GM12878 (cell line): ENCODE data around the gene TRIB2. TPM values are rescaled to one million over a fixed set of nuclear protein-coding genes. Genes with fewer than 3 reads are reported as not detected.

ENCODE experiments used
- ATAC-seq: fragments of 200-7000 bp; cut with Tn5 transposase; 3 replicates; pipeline ENCODE4 v1.9.1; 2020; ENCODE audit warnings: mild to moderate bottlenecking, moderate library complexity
- BruUV-seq: library from RNA; stranded (reverse); fragments of 400-500 nt; replicated peaks from 2 replicates; lab custom pipeline; 2021; lab: Mats Ljungman, UMichigan
- CTCF ChIA-PET: fragments of 300-600 bp; sonication (Branson Sonifier 250); formaldehyde crosslinking; extraction: SDS; loops from one replicate; lab custom pipeline; 2021; ENCODE audit warnings: inconsistent platforms; lab: Yijun Ruan, JAX
- POLR2A ChIA-PET: fragments of 350-600 bp; formaldehyde crosslinking; extraction: SDS; loops from one replicate; lab custom pipeline; 2021; ENCODE audit warnings: inconsistent platforms; lab: Charles Lee
- RAD21 ChIA-PET: fragments of 300-600 bp; sonication (Branson Sonifier 250); formaldehyde crosslinking; loops from one replicate; lab custom pipeline; 2023; ENCODE audit warnings: antibody characterized with exemption; ENCODE audit not compliant: unreplicated experiment; lab: Charles Lee
- SMC1A ChIA-PET: fragments of 300-600 bp; sonication (Branson Sonifier 250); formaldehyde crosslinking; loops from one replicate; lab custom pipeline; 2023; ENCODE audit not compliant: unreplicated experiment, uncharacterized antibody; lab: Charles Lee
- DNase-seq: peaks from one replicate; pipeline ENCODE4 v3.0.0-alpha.2; 2011; ENCODE audit warnings: low read depth, low spot score
- FAIRE-seq: peaks from 3 replicates; lab custom pipeline; 2011; peaks lifted over from hg19 to GRCh38; lab: Jason Lieb, UNC
- H2AFZ ChIP-seq: 2 replicates; pipeline ENCODE4 v1.6.0; 2011; ENCODE audit warnings: low read depth, low read length, control low read depth; ENCODE audit not compliant: control insufficient read depth
- H3K27ac ChIP-seq: 2 replicates; pipeline ENCODE4 v1.5.1; 2011; ENCODE audit warnings: control low read depth; ENCODE audit not compliant: control insufficient read depth, insufficient read depth
- H3K27me3 ChIP-seq, 2 experiments: replicated peaks in 1 of 2; 2 replicates each; pipeline versions ENCODE4 v1.6.0 to v1.6.1; 2011; ENCODE audit warnings: low read length in 1 of 2; ENCODE audit not compliant: control insufficient read depth in 2 of 2, insufficient read depth in 2 of 2
- H3K36me3 ChIP-seq, 2 experiments: 2 replicates each; pipeline ENCODE4 v1.5.1; 2011; ENCODE audit warnings: low read length in 1 of 2; ENCODE audit not compliant: control insufficient read depth in 2 of 2, insufficient read depth in 2 of 2
- H3K4me1 ChIP-seq: 2 replicates; pipeline ENCODE4 v1.6.1; 2011; ENCODE audit warnings: mild to moderate bottlenecking, low read length, moderate library complexity, mixed read lengths; ENCODE audit not compliant: control insufficient read depth, insufficient read depth
- H3K4me2 ChIP-seq: 2 replicates; pipeline ENCODE4 v1.6.0; 2011; ENCODE audit warnings: control low read depth; ENCODE audit not compliant: control insufficient read depth, insufficient read depth
- H3K4me3 ChIP-seq: fragments of 200-600 bp; sonication (generic); 2 replicates; pipeline ENCODE4 v1.5.1; 2016
- H3K79me2 ChIP-seq: 2 replicates; pipeline ENCODE4 v1.6.0; 2011; ENCODE audit warnings: low read length; ENCODE audit not compliant: control insufficient read depth, insufficient read depth
- H3K9ac ChIP-seq: 2 replicates; pipeline ENCODE4 v1.8.0; 2011; ENCODE audit warnings: low read length, control low read depth, mixed read lengths; ENCODE audit not compliant: control insufficient read depth, insufficient read depth
- H3K9me3 ChIP-seq: replicated peaks from 3 replicates; pipeline ENCODE4 v1.5.1; 2011; ENCODE audit warnings: mild to moderate bottlenecking, low read length; ENCODE audit not compliant: control insufficient read depth, insufficient read depth
- H4K20me1 ChIP-seq: 2 replicates; pipeline ENCODE4 v1.6.0; 2011; ENCODE audit not compliant: control insufficient read depth, insufficient read depth
- IRF5 ChIP-seq: fragments of 450-650 bp; IDR thresholded peaks from 2 replicates; pipeline ENCODE4 v1.6.1; 2017; ENCODE audit warnings: borderline replicate concordance
- JUNB ChIP-seq: IDR thresholded peaks from 2 replicates; pipeline ENCODE4 v1.6.1; 2016; ENCODE audit warnings: antibody characterized with exemption, mild to moderate bottlenecking
- LARP7 ChIP-seq: fragments of 450-650 bp; IDR thresholded peaks from 2 replicates; pipeline ENCODE4 v1.6.1; 2017; ENCODE audit warnings: mild to moderate bottlenecking
- MEF2B ChIP-seq: fragments of 450-650 bp; IDR thresholded peaks from 2 replicates; pipeline ENCODE4 v1.6.1; 2018; ENCODE audit warnings: mild to moderate bottlenecking, moderate library complexity; ENCODE audit not compliant: partially characterized antibody, poor library complexity, severe bottlenecking
- MTA2 ChIP-seq: fragments of 450-650 bp; IDR thresholded peaks from 2 replicates; pipeline ENCODE4 v1.6.1; 2016; ENCODE audit warnings: low read depth, mild to moderate bottlenecking, moderate library complexity
- NFXL1 ChIP-seq: fragments of 450-650 bp; IDR thresholded peaks from 2 replicates; pipeline ENCODE4 v1.6.1; 2017; ENCODE audit warnings: antibody characterized with exemption, mild to moderate bottlenecking, borderline replicate concordance
- RFX5 ChIP-seq: IDR thresholded peaks from 2 replicates; pipeline ENCODE4 v1.6.1; 2011; ENCODE audit warnings: low read depth, low read length, improper control_type of control experiment
- RUNX3 ChIP-seq: IDR thresholded peaks from 2 replicates; pipeline ENCODE4 v1.6.1; 2012; ENCODE audit warnings: low read length, inconsistent platforms
- SKIL ChIP-seq: fragments of 450-650 bp; IDR thresholded peaks from 2 replicates; pipeline ENCODE4 v1.6.1; 2017; ENCODE audit warnings: mild to moderate bottlenecking, low read depth, inconsistent platforms; ENCODE audit not compliant: poor library complexity, severe bottlenecking
- SUZ12 ChIP-seq: fragments of 200-600 bp; sonication (generic); IDR thresholded peaks from one replicate; pipeline ENCODE4 v1.6.1; 2018; ENCODE audit warnings: antibody characterized with exemption, mild to moderate bottlenecking; ENCODE audit not compliant: unreplicated experiment
- ZNF622 ChIP-seq: fragments of 450-650 bp; IDR thresholded peaks from 2 replicates; pipeline ENCODE4 v1.6.1; 2017; ENCODE audit warnings: mild to moderate bottlenecking, inconsistent platforms
- ZZZ3 ChIP-seq: IDR thresholded peaks from 2 replicates; pipeline ENCODE4 v1.6.1; 2011; ENCODE audit warnings: low read depth; ENCODE audit not compliant: control insufficient read depth, insufficient read length
- WGBS: methylation state at CpG from one replicate; pipeline ENCODE4 v1.1.6; 2016; ENCODE audit warnings: low lambda C conversion rate; ENCODE audit not compliant: insufficient replicate concordance, insufficient coverage; ENCODE audit errors: missing lambda C conversion rate; 5-methylcytosine and 5-hydroxymethylcytosine counted together
- in situ Hi-C: fragments of 300-500 bp; cut with MboI; formaldehyde crosslinking; loops from 9 replicates; pipeline ENCODE4 v1.14.3; 2018; ENCODE audit warnings: mixed read lengths
- intact Hi-C: fragments of 100-400 bp; cut with micrococcal nuclease; formaldehyde crosslinking; loops from one replicate; pipeline ENCODE4 v1.14.2; 2022; ENCODE audit not compliant: unreplicated experiment
- microRNA-seq: library from miRNA; unstranded; fragments of <30 nt; microRNA quantifications from one replicate; pipeline ENCODE4, GENCODE V29; 2018
- polyA plus RNA-seq, 11 experiments: library from polyadenylated mRNA; depleted of rRNA in 4 of 11; unstranded in 6 of 11; stranded (reverse) in 5 of 11; fragments of >200 nt; fragmentation: Nextera tagmentation in 4 of 11; fragmentation: Illumina TruSeq in 1 of 11; extraction: Ambion mirVana in 4 of 11; extraction: Trizol in 1 of 11; gene quantifications; 1 replicate in 1 of 11; 2 replicates in 10 of 11; pipeline versions ENCODE4 v1.2.1 to v1.2.3, GENCODE V29; 2011 to 2016; ENCODE audit warnings: inconsistent platforms in 2 of 11, missing spikeins in 2 of 11, low read depth in 1 of 11
- small RNA-seq: library from RNA; depleted of rRNA; stranded (forward); fragments of <200 nt; gene quantifications from one replicate; pipeline ENCODE3, GENCODE V24; 2014
- total RNA-seq, 4 experiments: library from RNA; depleted of rRNA in 3 of 4; stranded (reverse); fragments of >200 nt in 3 of 4; fragmentation: Illumina TruSeq in 1 of 4; extraction: Trizol in 1 of 4; gene quantifications; 2 replicates each; pipeline versions ENCODE4 v1.2.1 to v1.2.3, GENCODE V29; 2013 to 2021
- TF ChIP-seq, protein P1 (sequence below): IDR thresholded peaks from 2 replicates; pipeline ENCODE4 v1.6.1; 2012; ENCODE audit warnings: low read depth, low read length, improper control_type of control experiment

Gene TRIB2
- total and polyA plus RNA-seq, 10 of the 15 experiments (the other 5 are each of a cell fraction or from before 2014, with no cell fraction given), result 1.6 to 9.2 (median 5.2) TPM

GRCh38 chr2:12791906-12792305 lies 75.2 kb downstream of the TRIB2 start:
- TF ChIP-seq RUNX3, result no peak
- no peak for TF ChIP-seq ZZZ3
- no peak for TF ChIP-seq NFXL1
- no peak for TF ChIP-seq SKIL
- no peak for TF ChIP-seq SUZ12
- no peak for TF ChIP-seq IRF5
- TF ChIP-seq MTA2, result no peak
- no peak for TF ChIP-seq MEF2B
- no peak for TF ChIP-seq LARP7
- TF ChIP-seq JUNB, result no peak
- TF ChIP-seq, protein P1, sequence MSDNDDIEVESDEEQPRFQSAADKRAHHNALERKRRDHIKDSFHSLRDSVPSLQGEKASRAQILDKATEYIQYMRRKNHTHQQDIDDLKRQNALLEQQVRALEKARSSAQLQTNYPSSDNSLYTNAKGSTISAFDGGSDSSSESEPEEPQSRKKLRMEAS, result no peak
- TF ChIP-seq RFX5, result no peak
- no peak for TF ChIP-seq ZNF622
- no peak for ATAC-seq
- CTCF ChIA-PET, result no interaction called here

More at GRCh38 chr2:12791906-12792305, 75.2 kb downstream of the TRIB2 start:
- no peaks in the 10 kb centered on the region for H3K36me3 ChIP-seq
- H4K20me1 ChIP-seq, result no peaks in the 10 kb centered on the region
- ChIA-PET POLR2A (no interaction called here), SMC1A (no interaction called here), RAD21 (no interaction called here)
- H3K79me2 ChIP-seq, result no peaks in the 10 kb centered on the region
- in situ Hi-C loops (no loop called here), intact Hi-C loops (no loop called here)
- no TSS peak for BruUV-seq
- no peak overlapping the region for H2AFZ ChIP-seq
- FAIRE-seq (no peak), DNase-seq (no peak)
- 0% methylated on average over 3 of the region's 3 CpGs for WGBS
- no peaks in the 10 kb centered on the region for H3K4me1 ChIP-seq
- H3K27me3 ChIP-seq, result no peaks in the 10 kb centered on the region
- no peak overlapping the region for H3K4me3 ChIP-seq
- no peaks in the 10 kb centered on the region for H3K9me3 ChIP-seq
- no peak overlapping the region for H3K27ac ChIP-seq
- H3K9ac ChIP-seq, result no peak overlapping the region
- no peak overlapping the region for H3K4me2 ChIP-seq

Small RNAs within 50 kb of the gene (microRNA-seq; reads per million reads assigned to microRNA genes)
- not detected for gene MIR3125

Small RNAs within 50 kb of the gene (small RNA-seq; reads per million reads assigned to genes)
- not detected for gene MIR3125
